Lower leg skin (tissue), 3 donors: Measurements from ENCODE around the gene LHFPL2.
"Not testable (repeated sequence)": the region's sequence is repeated elsewhere in the genome, so short reads cannot be mapped to it uniquely, and the experiment has no call there.

Experiments used
- CTCF ChIP-seq, 3 donors: fragments of 450-650 bp; IDR thresholded peaks; one replicate each; pipeline ENCODE4 v1.5.1; 2016; ENCODE audit warnings: antibody characterized with exemption in 3 of 3, mild to moderate bottlenecking in 3 of 3, moderate library complexity in 2 of 3
- POLR2A ChIP-seq, 2 donors: fragments of 450-650 bp; IDR thresholded peaks; one replicate each; pipeline ENCODE4 v1.6.1; 2016 to 2017; ENCODE audit warnings: antibody characterized with exemption in 2 of 2, mild to moderate bottlenecking in 1 of 2, moderate library complexity in 1 of 2

GRCh38 chr5:78683905-78684304 is 35.3 kb upstream of the LHFPL2 start:
- TF ChIP-seq CTCF, POLR2A (IDR thresholded peaks at IDR 0.05): not testable (repeated sequence)
